HEK293T (cell line): ENCODE results near the gene INO80D.

Experiments used
- ELF4 ChIP-seq: fragments of 450-650 bp; IDR thresholded peaks from 2 replicates; pipeline ENCODE4 v1.6.1; 2017; ENCODE audit warnings: antibody characterized with exemption
- FOXA1 ChIP-seq: fragments of 450-650 bp; IDR thresholded peaks from 2 replicates; pipeline ENCODE4 v1.6.1; 2016; ENCODE audit warnings: mild to moderate bottlenecking
- SP1 ChIP-seq: fragments of 450-650 bp; IDR thresholded peaks from 2 replicates; pipeline ENCODE4 v1.6.1; 2017

DNA sequence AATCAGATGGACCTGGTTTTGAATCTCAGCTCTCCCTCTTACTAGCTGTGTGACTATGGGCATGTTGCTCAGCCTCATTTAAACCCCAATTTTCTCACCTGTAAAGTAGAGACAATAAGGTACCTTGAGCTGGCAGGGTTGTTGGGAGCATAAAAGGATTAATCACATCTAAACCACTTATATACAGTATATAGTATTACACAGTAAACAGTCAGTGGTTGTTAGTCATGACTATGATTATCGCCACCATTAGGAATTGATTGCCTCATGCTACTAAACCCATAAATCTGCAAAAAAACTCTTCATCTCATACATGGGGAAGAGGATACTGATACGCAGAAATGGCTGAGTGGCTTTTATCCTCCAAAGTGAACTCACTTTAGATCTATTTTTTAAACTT is 65.8 kb downstream of the INO80D start:
- TF ChIP-seq SP1 (no peak), FOXA1 (no peak), ELF4 (no peak)
